GM18907 (cell line): ENCODE data around the gene DCDC2.
"Not testable (repeated sequence)": the region's sequence is repeated elsewhere in the genome, so short reads cannot be mapped to it uniquely, and the experiment has no call there.

Source experiments
- ATAC-seq: cut with Tn5 transposase; IDR thresholded peaks from one replicate; pipeline ENCODE4 v1.9.1; 2021; ENCODE audit warnings: mild to moderate bottlenecking, moderate library complexity; ENCODE audit not compliant: unreplicated experiment

DCDC2 gene

GRCh38 chr6:24157886-24158285 lies 200.0 kb downstream of the DCDC2 start:
- ATAC-seq = no peak

GRCh38 chr6:24154121-24154520 lies 203.7 kb downstream of the DCDC2 start:
- no peak for ATAC-seq

GRCh38 chr6:24152014-24152413 lies 205.8 kb downstream of the DCDC2 start:
- no peak for ATAC-seq

- no peak for ATAC-seq
Measured at GRCh38 chr6:24149836-24150235, 208.0 kb downstream of the DCDC2 start.

GRCh38 chr6:24149296-24149695 lies 208.6 kb downstream of the DCDC2 start:
- no peak for ATAC-seq

- ATAC-seq = no peak
Measured at GRCh38 chr6:24148684-24149083, 209.2 kb downstream of the DCDC2 start.

GRCh38 chr6:24148154-24148570 lies 209.7 kb downstream of the DCDC2 start:
- ATAC-seq = no peak

- no peak for ATAC-seq
Measured at GRCh38 chr6:24147511-24148153, 210.2 kb downstream of the DCDC2 start.

- no peak for ATAC-seq
Measured at GRCh38 chr6:24146871-24147270, 211.0 kb downstream of the DCDC2 start.

- ATAC-seq = no peak
Measured at GRCh38 chr6:24145690-24146131, 212.1 kb downstream of the DCDC2 start.

- ATAC-seq = not testable (repeated sequence)
Measured at GRCh38 chr6:24142733-24143132, 215.1 kb downstream of the DCDC2 start.

- no peak for ATAC-seq
Measured at GRCh38 chr6:24140591-24140990, 217.3 kb downstream of the DCDC2 start.

- no peak for ATAC-seq
Measured at GRCh38 chr6:24139639-24140038, 218.2 kb downstream of the DCDC2 start.

- ATAC-seq = no peak
Measured at GRCh38 chr6:24139080-24139479, 218.8 kb downstream of the DCDC2 start.

- no peak for ATAC-seq
Measured at GRCh38 chr6:24131751-24132150, 226.1 kb downstream of the DCDC2 start.

- no peak for ATAC-seq
Measured at GRCh38 chr6:24127316-24127715, 230.5 kb downstream of the DCDC2 start.

- no peak for ATAC-seq
Measured at GRCh38 chr6:24126586-24127192, 231.2 kb downstream of the DCDC2 start.

GRCh38 chr6:24125980-24126379 lies 231.9 kb downstream of the DCDC2 start, which contains the start of gene NRSN1:
NRSN1 (plus strand) TSS chr6:24126215; CDS start chr6:24134328, 8,113 bp downstream.
- ATAC-seq = no peak

GRCh38 chr6:24122139-24122538 lies 235.7 kb downstream of the DCDC2 start:
- ATAC-seq = no peak
